PC-3 (cell line): ENCODE data around the gene LSR. TPM values are rescaled to one million over a fixed set of nuclear protein-coding genes. Genes with fewer than 3 reads are reported as not detected.

Experiments
- ATAC-seq: fragments of 200-7000 bp; cut with Tn5 transposase; 2 replicates; pipeline ENCODE4 v1.9.1; 2020; ENCODE audit warnings: mild to moderate bottlenecking, moderate library complexity
- BruUV-seq: library from RNA; stranded (reverse); fragments of 400-500 nt; replicated peaks from 2 replicates; lab custom pipeline; 2021; lab: Mats Ljungman, UMichigan
- CTCF ChIA-PET: fragments of 300-600 bp; sonication (Branson Sonifier 250); formaldehyde crosslinking; loops from one replicate; lab custom pipeline; 2022; ENCODE audit warnings: antibody characterized with exemption; lab: Charles Lee
- POLR2A ChIA-PET: fragments of 300-600 bp; sonication (Branson Sonifier 250); formaldehyde crosslinking; loops from one replicate; lab custom pipeline; 2022; ENCODE audit warnings: antibody characterized with exemption; ENCODE audit not compliant: unreplicated experiment; lab: Charles Lee
- DNase-seq: peaks from one replicate; pipeline ENCODE4 v3.0.0-alpha.2; 2015
- H2AFZ ChIP-seq: fragments of 300-600 bp; sonication (generic); 2 replicates; pipeline ENCODE4 v1.6.0; 2016; ENCODE audit warnings: antibody characterized with exemption, low read length
- H3F3A ChIP-seq: fragments of 300-600 bp; sonication (generic); one replicate; pipeline ENCODE4 v1.6.0; 2017; ENCODE audit warnings: antibody characterized with exemption, low read length, control low read depth, mild to moderate bottlenecking; ENCODE audit not compliant: unreplicated experiment
- H3K27ac ChIP-seq: fragments of 300-600 bp; sonication (generic); 2 replicates; pipeline ENCODE4 v1.5.1; 2016; ENCODE audit warnings: mild to moderate bottlenecking, low read length
- H3K27me3 ChIP-seq: fragments of 300-600 bp; sonication (generic); 2 replicates; pipeline ENCODE4 v1.6.1; 2016; ENCODE audit warnings: low read length, mixed read lengths
- H3K36me3 ChIP-seq: fragments of 300-600 bp; sonication (generic); 2 replicates; pipeline ENCODE4 v1.6.1; 2016; ENCODE audit warnings: low read depth, mixed run types, low read length, mixed read lengths
- H3K4me1 ChIP-seq: fragments of 300-600 bp; sonication (generic); 2 replicates; pipeline ENCODE4 v1.5.1; 2016; ENCODE audit warnings: low read length; ENCODE audit not compliant: insufficient read depth
- H3K4me2 ChIP-seq: fragments of 300-600 bp; sonication (generic); 2 replicates; pipeline ENCODE4 v1.6.0; 2016; ENCODE audit warnings: low read length
- H3K4me3 ChIP-seq: fragments of 300-600 bp; sonication (generic); 2 replicates; pipeline ENCODE4 v1.5.1; 2016; ENCODE audit warnings: mild to moderate bottlenecking, low read length, mixed read lengths
- H3K79me2 ChIP-seq: fragments of 300-600 bp; sonication (generic); 2 replicates; pipeline ENCODE4 v1.6.1; 2017; ENCODE audit warnings: low read length, mixed read lengths
- H3K9ac ChIP-seq: fragments of 300-600 bp; sonication (generic); 2 replicates; pipeline ENCODE4 v1.6.0; 2016; ENCODE audit warnings: mild to moderate bottlenecking, low read length
- H3K9me2 ChIP-seq: fragments of 300-600 bp; sonication (generic); replicated peaks from 2 replicates; pipeline ENCODE4 v1.6.1; 2016; ENCODE audit warnings: mixed run types, low read length, mixed read lengths
- H3K9me3 ChIP-seq: fragments of 300-600 bp; sonication (generic); 2 replicates; pipeline ENCODE4 v1.6.1; 2016; ENCODE audit warnings: low read length, mixed read lengths
- H4K20me1 ChIP-seq: fragments of 300-600 bp; sonication (generic); 2 replicates; pipeline ENCODE4 v1.6.1; 2016; ENCODE audit warnings: low read length, mixed read lengths
- CTCF ChIP-seq: fragments of 300-600 bp; sonication (generic); conservative IDR thresholded peaks from 2 replicates; pipeline ENCODE4 v1.5.1; 2017; ENCODE audit warnings: antibody characterized with exemption, low read depth, mild to moderate bottlenecking, low read length
- EZH2 ChIP-seq: fragments of 300-600 bp; sonication (generic); IDR thresholded peaks from one replicate; pipeline ENCODE4 v1.6.1; 2017; ENCODE audit warnings: antibody characterized with exemption, mild to moderate bottlenecking, low read length; ENCODE audit not compliant: unreplicated experiment
- EZH2phosphoT487 ChIP-seq: fragments of 300-600 bp; sonication (generic); IDR thresholded peaks from 2 replicates; pipeline ENCODE4 v1.6.1; 2018; ENCODE audit warnings: mild to moderate bottlenecking, antibody characterized with exemption, low read length, borderline replicate concordance
- intact Hi-C: fragments of 100-400 bp; cut with micrococcal nuclease; formaldehyde crosslinking; loops from 2 replicates; pipeline ENCODE4 v1.9.0; 2023
- total RNA-seq: library from RNA; depleted of rRNA; stranded (reverse); fragments of >200 nt; gene quantifications from 2 replicates; pipeline ENCODE4 v1.2.3, GENCODE V29; 2014

The LSR gene
- total RNA-seq, 1 experiment from 2014 or later, result 91.0 TPM

DNA sequence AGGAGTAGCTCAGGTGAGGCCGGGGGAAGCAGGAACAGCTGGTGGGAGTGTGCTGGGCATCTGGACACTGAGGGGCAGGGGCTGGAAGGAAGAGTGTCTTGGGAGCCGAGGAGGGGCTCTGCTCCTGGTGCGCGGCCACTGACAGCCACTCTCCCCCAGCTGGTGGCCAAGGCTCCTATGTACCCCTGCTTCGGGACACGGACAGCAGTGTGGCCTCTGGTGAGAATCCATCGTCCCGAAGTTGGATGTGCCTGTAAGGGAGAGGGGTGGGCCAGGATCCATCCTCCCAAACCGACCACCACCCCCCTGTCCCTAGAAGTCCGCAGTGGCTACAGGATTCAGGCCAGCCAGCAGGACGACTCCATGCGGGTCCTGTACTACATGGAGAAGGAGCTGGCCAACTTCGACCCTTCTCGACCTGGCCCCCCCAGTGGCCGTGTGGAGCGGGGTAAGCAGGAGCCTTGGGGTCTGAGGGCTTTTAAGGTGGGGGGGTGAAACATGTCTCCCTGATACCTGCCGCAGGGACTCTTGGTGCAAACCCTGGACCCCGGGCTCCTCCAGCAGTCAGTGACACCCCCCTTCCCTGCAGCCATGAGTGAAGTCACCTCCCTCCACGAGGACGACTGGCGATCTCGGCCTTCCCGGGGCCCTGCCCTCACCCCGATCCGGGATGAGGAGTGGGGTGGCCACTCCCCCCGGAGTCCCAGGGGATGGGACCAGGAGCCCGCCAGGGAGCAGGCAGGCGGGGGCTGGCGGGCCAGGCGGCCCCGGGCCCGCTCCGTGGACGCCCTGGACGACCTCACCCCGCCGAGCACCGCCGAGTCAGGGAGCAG, 17.9 kb downstream of the LSR start:
- H3K9me3 ChIP-seq, result no peaks in the 10 kb centered on the region
- H4K20me1 ChIP-seq, result no peaks in the 10 kb centered on the region
- peak overlapping the region; percentile 91 for H3K9ac ChIP-seq
- no peak overlapping the region for H3K27ac ChIP-seq
- H3K27me3 ChIP-seq, result no peaks in the 10 kb centered on the region
- no peaks in the 10 kb centered on the region for H3K9me2 ChIP-seq
- ChIA-PET CTCF (no interaction called here), POLR2A (no interaction called here)
- peak overlapping the region; percentile 78 for H3K4me3 ChIP-seq
- H3K36me3 ChIP-seq, result no peaks in the 10 kb centered on the region; the same call in 1 of the 2 replicates
- H3K79me2 ChIP-seq, result peaks cover 17% of the 10 kb centered on the region; the same call in 1 of the 2 replicates
- peak overlapping the region; percentile 97 for H3K4me2 ChIP-seq
- intact Hi-C loops, result loop anchor here (5.0 kb wide), 1 partner anchor 241 kb away; no protein-coding TSS in a partner anchor
- H3K4me1 ChIP-seq, result peaks cover 20% of the 10 kb centered on the region
- H3F3A ChIP-seq, result no peaks in the 10 kb centered on the region
- ATAC-seq, result no peak
- no TSS peak for BruUV-seq
- no peak overlapping the region for H2AFZ ChIP-seq
- TF ChIP-seq EZH2phosphoT487, result no peak
- TF ChIP-seq CTCF, result no peak
- no peak for TF ChIP-seq EZH2
- DNase-seq, result no peak

DNA sequence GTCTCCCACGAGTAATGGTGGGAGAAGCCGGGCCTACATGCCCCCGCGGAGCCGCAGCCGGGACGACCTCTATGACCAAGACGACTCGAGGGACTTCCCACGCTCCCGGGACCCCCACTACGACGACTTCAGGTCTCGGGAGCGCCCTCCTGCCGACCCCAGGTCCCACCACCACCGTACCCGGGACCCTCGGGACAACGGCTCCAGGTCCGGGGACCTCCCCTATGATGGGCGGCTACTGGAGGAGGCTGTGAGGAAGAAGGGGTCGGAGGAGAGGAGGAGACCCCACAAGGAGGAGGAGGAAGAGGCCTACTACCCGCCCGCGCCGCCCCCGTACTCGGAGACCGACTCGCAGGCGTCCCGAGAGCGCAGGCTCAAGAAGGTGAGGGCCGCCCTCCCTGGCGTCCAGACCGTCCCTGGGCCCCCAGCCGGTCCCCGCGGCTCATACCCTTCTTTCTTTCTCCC, 18.6 kb downstream of the LSR start:
- peak; percentile 12 for DNase-seq
- TF ChIP-seq CTCF (no peak), EZH2 (no peak), EZH2phosphoT487 (no peak)
- Histone ChIP-seq H3K4me3 (peak overlapping the region; percentile 78), H3K9ac (peak overlapping the region; percentile 91), H3K9me3 (no peaks in the 10 kb centered on the region), H4K20me1 (no peaks in the 10 kb centered on the region), H3K4me1 (peaks cover 20% of the 10 kb centered on the region), H3K27me3 (no peaks in the 10 kb centered on the region), H3K27ac (peak overlapping the region; percentile 46), H3F3A (no peaks in the 10 kb centered on the region), H3K79me2 (peaks cover 17% of the 10 kb centered on the region; the same call in 1 of the 2 replicates), H2AFZ (peak overlapping the region; percentile 73), H3K4me2 (peak overlapping the region; percentile 97), H3K9me2 (no peaks in the 10 kb centered on the region), H3K36me3 (no peaks in the 10 kb centered on the region; the same call in 1 of the 2 replicates)
- no peak for ATAC-seq
- intact Hi-C loops, result loop anchor here (5.0 kb wide), 1 partner anchor 240 kb away; no protein-coding TSS in a partner anchor
- BruUV-seq, result TSS peak; percentile 76
- ChIA-PET POLR2A (no interaction called here), CTCF (no interaction called here)
